Measurements from ENCODE around the gene YWHAQ. TPM values are rescaled to one million over a fixed set of nuclear protein-coding genes. Genes with fewer than 3 reads are reported as not detected.
"Not testable (repeated sequence)": the region's sequence is repeated elsewhere in the genome, so short reads cannot be mapped to it uniquely, and the experiment has no call there.

The YWHAQ gene
- total RNA-seq, 1 donor from 2014 or later: 175 TPM

GRCh38 chr2:9618410-9618809 lies 12.4 kb downstream of the YWHAQ start:
- H3K27ac ChIP-seq: no peak overlapping the region
- H3K9me3 ChIP-seq: no peaks in the 10 kb centered on the region
- intact Hi-C loops (cut with DNase I): no loop called here
- H3K36me3 ChIP-seq: no peaks in the 10 kb centered on the region
- H3K4me1 ChIP-seq: peaks cover 47% of the 10 kb centered on the region
- no peak for TF ChIP-seq CTCF (IDR thresholded peaks at IDR 0.05)
- no peak overlapping the region for H3K4me3 ChIP-seq
- no peak for DNase-seq
- ATAC-seq: peak in 1 of 2 donors; percentile 19
- H3K27me3 ChIP-seq (ENCODE audit: low read depth): no peaks in the 10 kb centered on the region

DNA sequence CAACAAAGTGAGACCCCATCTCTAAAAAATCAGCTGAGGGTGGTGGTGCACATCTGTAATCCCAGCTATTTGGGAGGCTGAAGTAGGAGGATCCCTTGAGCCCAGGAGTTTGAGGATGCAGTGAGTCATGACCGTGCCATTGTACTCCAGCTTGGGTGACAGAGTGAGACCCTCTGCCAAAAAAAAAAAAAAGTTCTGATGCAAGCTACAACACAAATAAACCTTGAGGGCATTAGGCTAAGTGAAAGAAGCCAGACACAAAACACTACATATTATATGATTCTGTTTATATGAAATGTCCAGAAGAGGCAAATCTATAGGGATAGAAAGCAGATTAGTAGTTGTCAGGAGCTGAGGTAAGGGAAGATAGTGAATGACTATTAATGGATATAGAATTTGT lies 13.0 kb downstream of the YWHAQ start:
- TF ChIP-seq CTCF (IDR thresholded peaks at IDR 0.05): no peak
- H3K27ac ChIP-seq: no peak overlapping the region
- H3K27me3 ChIP-seq (ENCODE audit: low read depth): no peaks in the 10 kb centered on the region
- DNase-seq (no peak), ATAC-seq (no peak)
- H3K36me3 ChIP-seq: no peaks in the 10 kb centered on the region
- H3K4me3 ChIP-seq: no peak overlapping the region
- intact Hi-C loops (cut with DNase I): no loop called here
- no peaks in the 10 kb centered on the region for H3K9me3 ChIP-seq
- H3K4me1 ChIP-seq: peaks cover 53% of the 10 kb centered on the region

DNA sequence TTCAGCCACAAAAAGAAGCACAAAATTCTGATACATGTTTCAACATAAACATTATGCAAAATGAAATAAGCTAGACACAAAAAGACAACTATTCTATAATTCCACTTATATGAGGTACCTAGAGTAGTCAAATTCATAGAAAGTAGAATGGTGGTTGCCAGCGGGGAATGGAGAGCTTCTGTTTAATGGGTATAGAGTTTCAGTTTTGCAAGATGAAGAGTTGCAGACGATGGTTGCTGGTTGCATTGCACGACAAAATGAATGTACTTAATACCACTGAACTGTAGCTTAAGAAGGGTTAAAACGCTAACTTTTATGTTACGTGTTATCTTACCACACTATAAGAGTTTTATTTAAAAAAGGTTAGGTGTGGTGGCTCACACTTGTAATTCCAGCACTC lies 13.5 kb downstream of the YWHAQ start:
- Histone ChIP-seq H3K9me3 (no peaks in the 10 kb centered on the region), H3K4me1 (peaks cover 58% of the 10 kb centered on the region), H3K36me3 (no peaks in the 10 kb centered on the region), H3K27me3 (ENCODE audit: low read depth) (no peaks in the 10 kb centered on the region), H3K27ac (no peak overlapping the region), H3K4me3 (no peak overlapping the region)
- DNase-seq (no peak), ATAC-seq (no peak)
- intact Hi-C loops (cut with DNase I): no loop called here
- TF ChIP-seq CTCF (IDR thresholded peaks at IDR 0.05): no peak

- ATAC-seq (no peak), DNase-seq (no peak)
- no peak for TF ChIP-seq CTCF (IDR thresholded peaks at IDR 0.05)
- Histone ChIP-seq H3K4me1 (peaks cover 48% of the 10 kb centered on the region), H3K36me3 (no peaks in the 10 kb centered on the region), H3K27me3 (ENCODE audit: low read depth) (no peaks in the 10 kb centered on the region), H3K9me3 (no peaks in the 10 kb centered on the region), H3K27ac (no peak overlapping the region), H3K4me3 (no peak overlapping the region)
- intact Hi-C loops (cut with DNase I): no loop called here
Measured at GRCh38 chr2:9614562-9614961, 16.2 kb downstream of the YWHAQ start.

DNA sequence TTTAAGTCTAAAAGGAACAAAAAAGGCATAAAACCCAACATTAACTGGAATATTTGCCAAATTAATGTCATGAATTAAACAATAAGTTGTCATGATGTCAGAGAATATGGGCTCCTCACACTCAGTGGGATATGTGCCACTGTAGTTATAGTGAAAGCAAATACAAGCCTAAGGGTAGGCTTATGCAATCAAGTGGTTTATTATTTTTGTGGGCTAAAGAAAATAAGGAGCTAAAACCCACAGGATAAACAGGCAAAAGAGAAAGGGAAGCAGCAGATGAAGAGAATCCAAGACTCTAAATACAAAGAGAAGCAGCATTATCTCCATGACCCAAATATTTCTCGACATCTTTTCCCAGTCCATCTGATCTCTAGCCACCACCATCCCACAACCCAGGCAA lies 17.5 kb downstream of the YWHAQ start:
- H3K4me1 ChIP-seq: peaks cover 51% of the 10 kb centered on the region

DNA sequence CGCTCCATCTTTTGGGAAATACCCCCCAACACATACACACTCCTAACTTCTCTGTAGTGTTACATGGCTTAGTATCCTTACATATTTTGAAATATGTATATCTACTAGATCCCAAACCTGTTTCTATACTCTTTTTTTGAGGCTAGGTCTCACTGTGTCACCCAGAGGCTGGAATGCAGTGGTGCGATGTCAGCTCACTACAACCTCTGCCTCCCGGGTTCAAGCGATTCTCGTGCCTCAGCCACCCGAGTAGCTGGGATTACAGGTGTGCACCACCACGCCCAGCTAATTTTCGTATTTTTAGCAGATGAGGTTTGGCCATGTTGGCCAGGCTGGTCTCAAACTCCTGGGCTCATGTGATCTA lies 19.3 kb downstream of the YWHAQ start:
- H3K36me3 ChIP-seq; H3K27me3 ChIP-seq (ENCODE audit: low read depth); H3K4me3 ChIP-seq; ATAC-seq; H3K27ac ChIP-seq; intact Hi-C loops (cut with DNase I); H3K9me3 ChIP-seq; DNase-seq: not testable (repeated sequence)
- peaks cover 60% of the 10 kb centered on the region for H3K4me1 ChIP-seq

More for the DNA sequence above, 17.5 kb downstream of the YWHAQ start:
- H3K4me3 ChIP-seq: no peak overlapping the region
- ATAC-seq (peak; percentile 61 to 70), DNase-seq (no peak)
- H3K36me3 ChIP-seq: no peaks in the 10 kb centered on the region
- no peak for TF ChIP-seq CTCF (IDR thresholded peaks at IDR 0.05)
- H3K9me3 ChIP-seq: no peaks in the 10 kb centered on the region
- H3K27ac ChIP-seq: no peak overlapping the region
- no peaks in the 10 kb centered on the region for H3K27me3 ChIP-seq (ENCODE audit: low read depth)
- intact Hi-C loops (cut with DNase I): no loop called here
